ENCODE data around the gene CPVL.

CPVL gene

GRCh38 chr7:29142021-29142727 is 4.2 kb downstream of the CPVL start:
- no peaks in the 10 kb centered on the region for H3K27me3 ChIP-seq (ENCODE audit: control insufficient read depth, low read length)
- no peaks in the 10 kb centered on the region for H3K36me3 ChIP-seq (ENCODE audit: control insufficient read depth, low read length)
- H3K27ac ChIP-seq (ENCODE audit: low read depth, low read length) = no peak overlapping the region
- TF ChIP-seq EZH2phosphoT487 (IDR thresholded peaks at IDR 0.05; ENCODE audit: borderline replicate concordance, low read length) = no peak
- TF ChIP-seq, protein P1, sequence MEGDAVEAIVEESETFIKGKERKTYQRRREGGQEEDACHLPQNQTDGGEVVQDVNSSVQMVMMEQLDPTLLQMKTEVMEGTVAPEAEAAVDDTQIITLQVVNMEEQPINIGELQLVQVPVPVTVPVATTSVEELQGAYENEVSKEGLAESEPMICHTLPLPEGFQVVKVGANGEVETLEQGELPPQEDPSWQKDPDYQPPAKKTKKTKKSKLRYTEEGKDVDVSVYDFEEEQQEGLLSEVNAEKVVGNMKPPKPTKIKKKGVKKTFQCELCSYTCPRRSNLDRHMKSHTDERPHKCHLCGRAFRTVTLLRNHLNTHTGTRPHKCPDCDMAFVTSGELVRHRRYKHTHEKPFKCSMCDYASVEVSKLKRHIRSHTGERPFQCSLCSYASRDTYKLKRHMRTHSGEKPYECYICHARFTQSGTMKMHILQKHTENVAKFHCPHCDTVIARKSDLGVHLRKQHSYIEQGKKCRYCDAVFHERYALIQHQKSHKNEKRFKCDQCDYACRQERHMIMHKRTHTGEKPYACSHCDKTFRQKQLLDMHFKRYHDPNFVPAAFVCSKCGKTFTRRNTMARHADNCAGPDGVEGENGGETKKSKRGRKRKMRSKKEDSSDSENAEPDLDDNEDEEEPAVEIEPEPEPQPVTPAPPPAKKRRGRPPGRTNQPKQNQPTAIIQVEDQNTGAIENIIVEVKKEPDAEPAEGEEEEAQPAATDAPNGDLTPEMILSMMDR (IDR thresholded peaks at IDR 0.05; ENCODE audit: low read depth, low read length, poor library complexity, severe bottlenecking) = no peak
- H3F3A ChIP-seq (ENCODE audit: control insufficient read depth, insufficient read depth) = no peaks in the 10 kb centered on the region
- H3K9me3 ChIP-seq (ENCODE audit: control insufficient read depth, insufficient read depth, low read length) = no peaks in the 10 kb centered on the region
- H3K79me2 ChIP-seq (ENCODE audit: control insufficient read depth, low read length) = no peaks in the 10 kb centered on the region
- no peaks in the 10 kb centered on the region for H3K4me1 ChIP-seq (ENCODE audit: control insufficient read depth, low read length)
- no peaks in the 10 kb centered on the region for H3K9me2 ChIP-seq (replicated peaks; ENCODE audit: control insufficient read depth, low read length)
- no peak overlapping the region for H3K4me2 ChIP-seq (ENCODE audit: low read length)
- H3K4me3 ChIP-seq (ENCODE audit: low read length) = no peak overlapping the region
- H4K20me1 ChIP-seq (ENCODE audit: control insufficient read depth, insufficient read depth, low read depth, low read length) = no peaks in the 10 kb centered on the region

DNA sequence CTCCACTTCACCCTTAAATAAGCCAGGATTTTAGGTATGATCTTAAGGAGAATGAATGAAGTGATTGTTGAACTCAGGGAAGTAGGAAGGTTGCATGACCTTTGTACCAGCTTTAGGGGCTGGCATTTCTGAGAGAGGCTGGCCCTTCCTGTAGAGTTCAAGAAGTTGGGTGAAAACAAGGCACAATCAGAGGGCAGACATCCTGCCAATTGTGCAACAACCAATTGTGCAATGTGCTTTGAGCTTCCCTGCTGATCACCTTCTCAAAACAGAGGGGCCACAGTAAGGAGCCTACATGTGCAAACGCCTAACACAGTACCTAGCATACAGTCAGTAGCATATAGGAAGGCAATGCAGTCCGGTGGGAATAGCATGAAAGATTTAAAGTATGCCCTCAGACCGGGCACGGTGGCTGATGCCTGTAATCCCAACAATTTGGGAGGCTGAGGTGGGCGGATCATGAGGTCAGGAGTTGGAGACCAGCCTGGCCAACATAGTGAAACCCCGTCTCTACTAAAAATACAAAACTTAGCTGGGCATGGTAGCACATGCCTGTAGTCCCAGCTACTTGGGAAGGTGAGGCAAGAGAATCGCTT is 5.4 kb downstream of the CPVL start:
- Histone ChIP-seq H3K4me3 (ENCODE audit: low read length) (no peak overlapping the region), H4K20me1 (ENCODE audit: control insufficient read depth, insufficient read depth, low read depth, low read length) (no peaks in the 10 kb centered on the region), H3K9me2 (replicated peaks; ENCODE audit: control insufficient read depth, low read length) (no peaks in the 10 kb centered on the region), H3K9me3 (ENCODE audit: control insufficient read depth, insufficient read depth, low read length) (no peaks in the 10 kb centered on the region), H3K36me3 (ENCODE audit: control insufficient read depth, low read length) (no peaks in the 10 kb centered on the region), H3K27ac (ENCODE audit: low read depth, low read length) (no peak overlapping the region), H3K4me2 (ENCODE audit: low read length) (no peak overlapping the region), H3K27me3 (ENCODE audit: control insufficient read depth, low read length) (no peaks in the 10 kb centered on the region), H3K79me2 (ENCODE audit: control insufficient read depth, low read length) (no peaks in the 10 kb centered on the region), H3F3A (ENCODE audit: control insufficient read depth, insufficient read depth) (no peaks in the 10 kb centered on the region), H3K4me1 (ENCODE audit: control insufficient read depth, low read length) (no peaks in the 10 kb centered on the region)
- TF ChIP-seq, protein P1 (IDR thresholded peaks at IDR 0.05; ENCODE audit: low read depth, low read length, poor library complexity, severe bottlenecking) = no peak
- TF ChIP-seq EZH2phosphoT487 (IDR thresholded peaks at IDR 0.05; ENCODE audit: borderline replicate concordance, low read length) = no peak

DNA sequence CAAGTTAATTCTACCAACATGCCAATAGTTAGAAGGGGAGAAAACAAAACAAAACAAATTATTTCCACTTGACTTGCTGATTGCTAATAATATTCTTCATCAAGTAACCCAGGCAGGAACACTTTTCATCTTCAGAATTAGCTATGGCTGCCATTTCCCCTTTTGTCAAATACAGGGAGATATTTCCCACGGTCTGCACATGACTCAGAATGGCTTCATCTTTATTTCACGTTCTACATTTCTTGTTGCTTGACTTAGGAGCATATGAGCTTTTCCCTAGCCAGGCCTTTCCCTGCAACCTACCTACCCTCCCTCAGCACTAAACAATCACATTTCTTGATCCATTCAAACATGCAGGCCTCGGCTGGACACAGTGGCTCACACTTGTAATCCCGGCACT is 6.5 kb downstream of the CPVL start:
- no peaks in the 10 kb centered on the region for H4K20me1 ChIP-seq (ENCODE audit: control insufficient read depth, insufficient read depth, low read depth, low read length)
- no peaks in the 10 kb centered on the region for H3K9me2 ChIP-seq (replicated peaks; ENCODE audit: control insufficient read depth, low read length)
- no peak overlapping the region for H3K4me3 ChIP-seq (ENCODE audit: low read length)
- H3K27ac ChIP-seq (ENCODE audit: low read depth, low read length) = no peak overlapping the region
- no peaks in the 10 kb centered on the region for H3K27me3 ChIP-seq (ENCODE audit: control insufficient read depth, low read length)
- no peak overlapping the region for H3K4me2 ChIP-seq (ENCODE audit: low read length)
- TF ChIP-seq EZH2phosphoT487 (IDR thresholded peaks at IDR 0.05; ENCODE audit: borderline replicate concordance, low read length) = no peak
- no peaks in the 10 kb centered on the region for H3F3A ChIP-seq (ENCODE audit: control insufficient read depth, insufficient read depth)
- H3K4me1 ChIP-seq (ENCODE audit: control insufficient read depth, low read length) = no peaks in the 10 kb centered on the region
- H3K9me3 ChIP-seq (ENCODE audit: control insufficient read depth, insufficient read depth, low read length) = no peaks in the 10 kb centered on the region
- no peaks in the 10 kb centered on the region for H3K36me3 ChIP-seq (ENCODE audit: control insufficient read depth, low read length)
- H3K79me2 ChIP-seq (ENCODE audit: control insufficient read depth, low read length) = no peaks in the 10 kb centered on the region

DNA sequence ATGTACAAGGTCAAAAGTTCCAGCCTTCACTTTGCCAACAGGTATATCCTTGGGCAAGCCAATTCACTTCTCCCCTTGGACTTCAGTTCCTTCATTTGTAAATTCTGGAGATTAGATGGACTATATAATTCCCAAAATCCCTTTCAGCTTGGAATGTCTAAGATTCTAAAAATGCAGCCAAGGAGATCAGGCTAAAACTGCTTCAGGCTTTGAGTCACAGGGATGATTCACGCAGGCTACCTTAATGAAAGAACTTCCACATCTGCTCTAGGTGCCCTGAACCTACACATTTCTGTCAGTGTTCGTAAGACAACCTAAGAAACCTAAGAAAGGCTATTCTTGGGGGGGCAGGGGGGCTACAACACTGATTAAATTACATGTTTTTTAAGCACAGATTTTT is 7.1 kb downstream of the CPVL start:
- Histone ChIP-seq H4K20me1 (ENCODE audit: control insufficient read depth, insufficient read depth, low read depth, low read length) (no peaks in the 10 kb centered on the region), H3K9me2 (replicated peaks; ENCODE audit: control insufficient read depth, low read length) (no peaks in the 10 kb centered on the region), H3K27me3 (ENCODE audit: control insufficient read depth, low read length) (no peaks in the 10 kb centered on the region), H3K4me2 (ENCODE audit: low read length) (no peak overlapping the region), H3K79me2 (ENCODE audit: control insufficient read depth, low read length) (no peaks in the 10 kb centered on the region), H3K9me3 (ENCODE audit: control insufficient read depth, insufficient read depth, low read length) (no peaks in the 10 kb centered on the region), H3K27ac (ENCODE audit: low read depth, low read length) (no peak overlapping the region), H3F3A (ENCODE audit: control insufficient read depth, insufficient read depth) (no peaks in the 10 kb centered on the region), H3K36me3 (ENCODE audit: control insufficient read depth, low read length) (no peaks in the 10 kb centered on the region), H3K4me3 (ENCODE audit: low read length) (no peak overlapping the region), H3K4me1 (ENCODE audit: control insufficient read depth, low read length) (no peaks in the 10 kb centered on the region)
- TF ChIP-seq, protein P1 (IDR thresholded peaks at IDR 0.05; ENCODE audit: low read depth, low read length, poor library complexity, severe bottlenecking) = no peak
- TF ChIP-seq EZH2phosphoT487 (IDR thresholded peaks at IDR 0.05; ENCODE audit: borderline replicate concordance, low read length) = no peak
